Activated CD4-positive, alpha-beta T cell treated with anti-CD3 and anti-CD28 coated beads for 24 hours (primary cell): Measurements from ENCODE around the gene ARHGAP5.
A peak's percentile ranks its signal among the peaks of the same experiment; 100 is the strongest.

ENCODE experiments used
- DNase-seq, 2 donors: peaks; one replicate each; pipeline ENCODE4 v3.0.0-alpha.2; 2020; ENCODE audit warnings: low read depth in 2 of 2

Gene ARHGAP5

GRCh38 chr14:32077081-32078022, at the start of gene ARHGAP5:
TSS of gene ARHGAP5 (plus strand) at chr14:32077304. CDS start at chr14:32090670, 13,366 bp downstream.
- peak; percentile 9 to 47 for DNase-seq

GRCh38 chr14:32028599-32028998, 48.5 kb upstream of the ARHGAP5 start:
- no peak for DNase-seq

DNA sequence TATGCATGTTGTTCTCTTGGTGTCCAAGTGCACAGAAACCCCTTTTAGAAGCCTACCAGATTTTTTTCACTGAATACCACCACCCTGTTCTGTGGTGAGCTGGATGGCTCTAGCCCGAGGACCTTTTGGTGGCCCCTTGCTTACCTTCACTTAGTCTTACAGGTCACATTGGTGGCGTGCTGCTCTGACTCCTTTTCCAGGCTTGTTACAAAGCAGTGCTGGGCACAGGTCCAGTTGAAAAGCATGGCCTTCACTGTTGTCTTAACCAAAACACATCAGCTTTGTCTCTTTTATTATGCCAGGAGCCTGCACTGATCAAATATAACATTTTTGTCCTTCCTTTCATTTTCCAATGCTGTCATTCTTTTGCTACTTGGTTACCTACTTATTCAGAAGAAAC, 43.6 kb upstream of the ARHGAP5 start:
- DNase-seq: no peak

DNA sequence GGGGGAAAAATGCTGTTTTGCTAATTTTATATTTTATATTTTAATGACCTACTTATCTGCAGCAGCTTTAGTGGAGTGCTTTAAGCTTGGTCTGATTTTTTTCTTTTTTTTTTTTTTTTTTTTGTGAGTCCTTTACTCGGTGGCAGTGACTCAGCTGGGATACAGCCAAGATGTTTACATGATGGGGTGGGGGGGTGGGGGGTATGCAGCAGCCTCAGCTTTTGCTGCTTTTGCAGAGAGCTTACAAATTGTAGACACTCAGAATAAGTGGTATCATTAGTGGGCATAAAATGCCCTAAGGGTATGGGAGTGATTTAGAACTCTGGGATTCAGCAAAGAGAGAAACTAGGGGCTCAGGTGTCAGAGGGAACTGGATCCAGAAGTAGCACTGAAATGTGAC, 38.2 kb upstream of the ARHGAP5 start:
- DNase-seq: no peak

- no peak for DNase-seq
These were observed 37.6 kb upstream of the ARHGAP5 start for GRCh38 chr14:32039401-32040030.

DNA sequence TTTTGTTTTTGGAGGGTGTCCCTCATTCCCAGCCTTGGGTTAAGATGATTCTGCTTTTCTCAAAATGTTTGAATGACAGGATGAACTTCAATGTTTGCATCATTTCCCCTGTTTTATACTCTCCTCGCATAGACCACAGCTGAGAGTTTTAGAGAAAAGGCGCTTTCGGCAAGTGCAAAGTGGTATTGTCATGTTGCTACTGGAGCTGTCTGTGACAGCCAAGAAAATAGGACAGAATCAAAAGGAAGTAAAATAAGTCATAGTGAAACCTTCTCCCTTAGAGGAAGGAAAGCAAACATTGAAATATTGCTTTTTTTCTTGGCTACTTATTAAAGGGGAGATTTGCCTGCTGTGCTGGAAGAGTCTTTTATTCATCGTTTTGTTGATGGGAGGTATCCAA, 33.5 kb upstream of the ARHGAP5 start:
- DNase-seq: no peak

DNA sequence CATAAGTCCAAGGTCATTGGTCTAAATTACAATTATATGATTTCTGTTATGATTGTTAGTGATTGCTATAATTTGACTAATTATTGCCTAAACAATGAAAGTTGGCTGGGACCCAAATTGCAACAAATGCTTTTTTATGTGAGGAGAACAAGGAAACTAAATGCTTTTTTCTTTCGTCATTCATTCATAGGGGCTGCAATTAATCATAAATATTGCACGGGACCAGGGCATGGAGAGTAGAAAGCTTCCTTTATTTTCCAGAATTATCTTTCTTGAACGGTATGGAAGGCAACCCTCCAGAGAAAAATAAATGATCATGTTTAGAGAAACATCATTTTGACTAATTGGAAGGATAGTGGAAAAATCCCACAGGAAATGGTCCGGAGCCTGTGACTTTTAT, 32.6 kb upstream of the ARHGAP5 start:
- DNase-seq: no peak

- no peak for DNase-seq
These were observed 29.3 kb upstream of the ARHGAP5 start for GRCh38 chr14:32047791-32048190.

DNA sequence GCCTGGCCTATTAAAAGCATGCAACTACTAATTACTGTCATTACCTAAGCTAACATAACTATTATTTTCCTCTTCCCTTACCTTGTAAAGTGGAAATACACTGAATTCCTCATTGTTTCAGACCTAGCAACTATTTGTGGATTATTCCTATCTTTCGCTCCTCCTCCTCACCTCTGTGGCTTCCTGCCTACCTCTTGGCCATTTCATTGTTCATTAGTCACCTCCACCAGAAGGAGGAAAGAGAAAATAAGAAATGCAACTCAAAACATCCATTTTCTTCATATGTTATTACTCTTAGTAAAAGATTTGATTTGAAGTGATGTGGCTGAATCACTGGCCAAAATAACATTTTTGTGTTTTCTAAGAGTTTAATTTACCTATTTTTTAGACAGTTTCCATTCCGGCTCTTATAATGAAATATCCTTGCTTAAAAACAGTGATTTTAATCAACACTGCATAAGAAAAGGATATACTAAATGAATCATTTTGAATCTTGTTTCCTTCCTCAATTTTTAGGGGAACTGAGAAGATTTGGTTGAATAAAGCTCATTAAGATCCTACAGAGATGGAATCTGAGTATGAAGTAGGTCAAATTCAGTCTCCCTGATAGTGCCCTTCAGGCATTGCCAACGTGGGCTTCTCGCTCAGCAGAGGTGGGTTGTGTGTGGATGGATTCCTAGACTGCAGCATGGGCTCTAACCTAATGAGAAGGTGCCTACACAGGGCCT, 27.6 kb upstream of the ARHGAP5 start:
- DNase-seq: no peak

DNA sequence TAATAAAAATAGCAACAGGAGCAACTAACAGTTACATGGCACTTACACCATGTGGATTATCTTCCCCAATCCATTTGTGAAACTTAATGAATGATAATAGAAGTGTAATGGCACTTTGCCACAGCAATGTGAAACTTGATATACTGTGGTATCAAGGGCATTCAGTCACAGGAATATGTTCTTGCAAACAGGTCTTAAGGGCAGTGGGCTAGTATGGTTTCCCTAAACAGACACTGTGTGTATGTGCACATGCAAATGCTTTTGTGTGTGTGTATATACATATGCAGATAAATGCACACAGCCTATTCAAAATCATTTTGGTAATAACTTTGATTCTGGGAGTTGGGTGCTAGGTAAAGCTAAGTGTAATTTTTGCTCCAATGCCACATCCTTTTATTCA, 26.2 kb upstream of the ARHGAP5 start:
- no peak for DNase-seq

DNA sequence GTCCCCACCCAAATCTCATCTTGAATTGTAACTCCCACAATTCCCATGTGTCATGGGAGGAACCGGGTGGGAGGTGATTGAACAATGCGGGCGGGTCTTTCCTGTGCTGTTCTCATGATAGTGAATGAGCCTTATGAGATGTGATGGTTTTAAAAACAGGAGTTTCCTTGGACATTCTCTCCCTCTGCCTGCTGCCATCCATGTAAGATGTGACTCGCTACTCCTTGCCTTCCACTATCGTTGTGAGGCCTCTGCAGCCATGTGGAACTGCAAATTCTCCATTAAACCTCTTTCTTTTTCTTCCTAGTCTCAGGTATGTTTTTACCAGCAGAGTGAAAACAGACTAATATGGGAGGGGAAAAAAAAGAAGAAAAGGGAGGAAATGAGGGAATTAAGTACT, 22.6 kb upstream of the ARHGAP5 start:
- no peak for DNase-seq

DNA sequence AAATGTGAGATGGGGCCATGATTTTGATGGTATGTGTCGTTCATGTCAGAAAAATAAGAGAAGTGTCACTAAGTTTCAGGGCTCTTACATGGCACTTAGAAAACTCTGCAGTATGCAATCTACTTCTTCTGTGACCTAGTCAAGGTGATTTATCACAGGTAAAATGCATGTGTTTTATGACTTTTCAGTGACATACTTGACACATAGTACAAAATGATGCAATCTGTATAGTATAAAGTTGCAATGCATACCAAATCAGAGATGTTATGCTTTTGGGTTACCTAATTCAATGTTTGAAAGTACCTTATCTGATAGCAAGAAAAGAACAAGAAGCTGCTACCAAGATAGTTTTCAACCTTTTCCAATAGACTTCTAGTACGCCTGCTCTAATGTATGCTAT, 21.9 kb upstream of the ARHGAP5 start:
- no peak for DNase-seq

- DNase-seq: no peak
These were observed 17.4 kb upstream of the ARHGAP5 start for GRCh38 chr14:32059702-32060101.

DNA sequence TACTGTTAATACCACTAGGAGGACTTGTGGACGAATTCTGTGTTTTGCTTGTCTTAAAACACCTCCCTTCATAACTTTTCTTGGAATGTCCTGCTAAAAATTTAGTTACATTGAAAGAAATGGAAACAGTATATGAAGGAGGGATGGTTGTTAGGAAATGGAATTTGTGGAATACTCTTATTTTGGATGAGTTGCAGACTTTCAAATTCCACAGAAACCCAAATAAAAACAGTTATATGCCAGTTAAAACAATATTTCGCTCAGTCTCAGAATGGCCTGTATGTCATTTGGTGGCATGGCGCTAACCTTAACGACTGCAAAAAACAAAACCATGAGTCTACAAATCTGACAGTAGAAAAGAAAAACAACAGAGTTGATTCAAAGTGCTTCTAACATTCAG, 12.2 kb upstream of the ARHGAP5 start:
- DNase-seq: no peak

GRCh38 chr14:32068708-32069107, 8.4 kb upstream of the ARHGAP5 start:
- DNase-seq: no peak

DNA sequence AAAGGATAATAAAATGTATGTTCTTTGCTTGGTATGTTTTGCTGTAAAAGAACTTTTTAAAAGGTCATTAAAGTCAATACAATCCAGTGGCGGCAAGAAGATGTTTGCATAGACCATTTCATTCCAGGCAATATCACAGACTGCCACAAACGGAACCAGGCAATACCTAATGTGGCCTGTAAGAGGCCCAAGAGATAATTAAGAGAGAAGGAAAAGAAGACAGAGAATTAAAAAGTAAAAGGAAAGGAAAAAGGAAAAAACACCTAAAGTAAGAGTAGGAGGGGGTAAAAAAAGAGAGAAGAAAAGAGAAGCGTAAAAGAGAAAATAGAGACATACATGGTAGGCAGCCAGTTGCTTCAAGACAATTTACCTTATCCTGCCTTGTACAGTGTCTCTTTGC, 6.8 kb upstream of the ARHGAP5 start:
- no peak for DNase-seq

GRCh38 chr14:32072676-32073075, 4.4 kb upstream of the ARHGAP5 start:
- DNase-seq: no peak

- peak in 1 of 2 donors; percentile 53 for DNase-seq
These were observed 3.4 kb upstream of the ARHGAP5 start for GRCh38 chr14:32073537-32074189.

- no peak for DNase-seq
These were observed 2.1 kb upstream of the ARHGAP5 start for GRCh38 chr14:32074887-32075572.

GRCh38 chr14:32075672-32076277, 1.3 kb upstream of the ARHGAP5 start:
- DNase-seq: no peak
